OCI-LY3 (cell line): Measurements from ENCODE around the gene SIVA1.

Source experiments
- EZH2phosphoT487 ChIP-seq: fragments of 200-600 bp; shearing (Covaris generic); IDR thresholded peaks from 2 replicates; pipeline ENCODE4 v1.6.1; 2018; ENCODE audit warnings: antibody characterized with exemption, mixed run types, low read depth
- TF ChIP-seq, protein P1 (sequence below): fragments of 200-600, 300-600 bp; sonication (generic); IDR thresholded peaks from 2 replicates; pipeline ENCODE4 v1.5.1; 2014; ENCODE audit warnings: antibody characterized with exemption, low read length, low read depth

DNA sequence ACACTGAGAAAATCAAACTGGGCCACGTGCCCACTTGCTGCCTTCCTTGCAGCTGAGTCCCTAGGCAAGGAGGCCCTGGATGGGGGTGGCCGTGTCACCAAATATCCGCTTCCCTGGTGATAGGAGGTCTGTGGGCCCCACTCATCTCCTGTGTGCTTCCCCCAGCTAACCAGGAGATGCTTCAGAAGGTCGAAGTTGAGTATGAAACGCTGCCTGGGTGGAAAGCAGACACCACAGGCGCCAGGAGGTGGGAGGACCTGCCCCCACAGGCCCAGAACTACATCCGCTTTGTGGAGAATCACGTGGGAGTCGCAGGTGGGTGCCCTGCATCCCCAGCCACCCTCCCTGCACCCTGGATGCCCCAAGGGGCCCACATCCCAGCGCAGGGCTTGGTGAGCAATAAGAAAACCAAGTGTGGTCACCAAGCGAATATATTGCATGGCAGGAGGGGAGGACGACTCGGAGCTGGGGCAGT is 6.8 kb upstream of the SIVA1 start:
- TF ChIP-seq, protein P1, sequence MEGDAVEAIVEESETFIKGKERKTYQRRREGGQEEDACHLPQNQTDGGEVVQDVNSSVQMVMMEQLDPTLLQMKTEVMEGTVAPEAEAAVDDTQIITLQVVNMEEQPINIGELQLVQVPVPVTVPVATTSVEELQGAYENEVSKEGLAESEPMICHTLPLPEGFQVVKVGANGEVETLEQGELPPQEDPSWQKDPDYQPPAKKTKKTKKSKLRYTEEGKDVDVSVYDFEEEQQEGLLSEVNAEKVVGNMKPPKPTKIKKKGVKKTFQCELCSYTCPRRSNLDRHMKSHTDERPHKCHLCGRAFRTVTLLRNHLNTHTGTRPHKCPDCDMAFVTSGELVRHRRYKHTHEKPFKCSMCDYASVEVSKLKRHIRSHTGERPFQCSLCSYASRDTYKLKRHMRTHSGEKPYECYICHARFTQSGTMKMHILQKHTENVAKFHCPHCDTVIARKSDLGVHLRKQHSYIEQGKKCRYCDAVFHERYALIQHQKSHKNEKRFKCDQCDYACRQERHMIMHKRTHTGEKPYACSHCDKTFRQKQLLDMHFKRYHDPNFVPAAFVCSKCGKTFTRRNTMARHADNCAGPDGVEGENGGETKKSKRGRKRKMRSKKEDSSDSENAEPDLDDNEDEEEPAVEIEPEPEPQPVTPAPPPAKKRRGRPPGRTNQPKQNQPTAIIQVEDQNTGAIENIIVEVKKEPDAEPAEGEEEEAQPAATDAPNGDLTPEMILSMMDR: no peak
- TF ChIP-seq EZH2phosphoT487: no peak
